IMR-90 (cell line): Measurements from ENCODE around the gene CAVIN2.

Experiments used
- FOS ChIP-seq: fragments of 150-350 bp; IDR thresholded peaks from 2 replicates; pipeline ENCODE4 v1.6.1; 2016; ENCODE audit warnings: low read depth, low read length
- POLR2A ChIP-seq: IDR thresholded peaks from 2 replicates; pipeline ENCODE4 v1.6.1; 2012; ENCODE audit warnings: mild to moderate bottlenecking, low read depth, low read length

DNA sequence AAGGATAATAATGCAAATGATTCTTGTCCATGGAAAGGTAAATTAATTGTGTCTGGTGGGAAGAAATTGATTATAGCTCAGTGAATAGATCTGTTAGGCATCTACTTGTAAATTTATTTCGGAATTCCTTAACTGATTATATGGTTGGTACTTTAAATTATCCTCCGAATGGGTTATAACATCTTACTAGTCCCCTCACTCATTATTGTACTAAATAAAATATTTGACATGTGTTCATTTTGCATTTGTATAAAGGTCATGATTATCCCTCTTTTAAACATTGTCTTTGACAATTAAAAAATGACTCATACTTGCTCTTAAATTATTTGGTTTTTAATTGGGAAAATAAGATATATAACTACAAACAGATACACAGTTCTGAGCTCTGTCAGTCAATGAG lies 47.4 kb downstream of the CAVIN2 start:
- TF ChIP-seq POLR2A: no peak
- TF ChIP-seq FOS: no peak
